ENCODE data around the gene PABPN1L. TPM values are rescaled to one million over a fixed set of nuclear protein-coding genes. Genes with fewer than 3 reads are reported as not detected.

The PABPN1L gene
- total RNA-seq, 1 experiment from 2014 or later = not detected

DNA sequence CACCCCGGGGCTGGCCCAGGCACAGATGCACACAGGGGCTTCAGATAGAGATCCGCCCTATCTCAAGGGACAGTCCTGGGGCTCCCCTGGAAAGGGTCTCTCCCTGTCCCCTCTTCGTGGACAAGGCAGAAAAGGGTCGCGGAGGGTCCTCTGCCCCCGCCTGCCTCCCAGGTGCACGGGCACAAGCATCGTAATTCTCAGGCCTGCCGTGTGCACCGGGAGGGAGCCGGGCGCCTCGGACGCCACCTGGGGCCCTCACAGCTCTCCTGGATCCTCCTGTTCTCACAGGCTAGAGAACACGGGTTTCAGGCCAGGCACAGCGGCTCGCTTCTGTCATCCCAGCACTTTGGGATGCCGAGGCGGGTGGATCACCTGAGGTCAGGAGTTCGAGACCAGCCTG is 11.9 kb upstream of the PABPN1L start:
- Mint-ChIP-seq H3K27me3 (ENCODE audit: low read depth) (no peaks in the 10 kb centered on the region), H3K4me3 (no peak overlapping the region)

More for the DNA sequence above, 11.9 kb upstream of the PABPN1L start:
- H2AK5ac ChIP-seq (ENCODE audit: insufficient read length, low read length) = no peak overlapping the region
- Mint-ChIP-seq H3K27ac (no peak overlapping the region), H3K4me1 (peaks cover 0 to 11% of the 10 kb centered on the region in 2 experiments; a peak in 1 of 4 replicates), H3K9me3 (no peaks in the 10 kb centered on the region), H3K36me3 (ENCODE audit: insufficient read depth in 1 of 3, low read depth in 3 of 3) (no peaks in the 10 kb centered on the region)
- H3K79me2 ChIP-seq (ENCODE audit: insufficient read depth, low read length) = no peaks in the 10 kb centered on the region
- H2AFZ ChIP-seq (ENCODE audit: low read length) = no peak overlapping the region
- H2BK12ac ChIP-seq (ENCODE audit: insufficient read length, low read depth, low read length) = no peak overlapping the region
- no peaks in the 10 kb centered on the region for H3K4me1 ChIP-seq (ENCODE audit: insufficient read depth, low read length)
- H3K4me2 ChIP-seq (ENCODE audit: insufficient read depth, insufficient read length, low read length) = no peak overlapping the region
- no peak for DNase-seq
- H3K4ac ChIP-seq (ENCODE audit: low read depth, low read length) = no peak overlapping the region
- no peak overlapping the region for H4K5ac ChIP-seq (ENCODE audit: insufficient read length, low read depth, low read length)
- H3K27ac ChIP-seq (ENCODE audit: insufficient read length, low read depth, low read length) = no peak overlapping the region
- H2BK15ac ChIP-seq (ENCODE audit: low read depth, low read length) = no peak overlapping the region
- H4K20me1 ChIP-seq (ENCODE audit: control insufficient read depth, insufficient read depth, insufficient read length) = no peaks in the 10 kb centered on the region
- no peak overlapping the region for H3K18ac ChIP-seq (ENCODE audit: insufficient read length, low read depth, low read length)
- H2BK5ac ChIP-seq (ENCODE audit: insufficient read length, low read length) = no peak overlapping the region
- H3K27me3 ChIP-seq (ENCODE audit: insufficient read depth, low read length) = no peaks in the 10 kb centered on the region
- no peak overlapping the region for H3K23ac ChIP-seq (ENCODE audit: insufficient read length, low read depth, low read length)
- H3K14ac ChIP-seq (ENCODE audit: insufficient read depth, low read length) = no peak overlapping the region
- no peak overlapping the region for H3T11ph ChIP-seq (ENCODE audit: low read length)
- no peak overlapping the region for H4K8ac ChIP-seq (replicated peaks; ENCODE audit: insufficient read length, low read depth, low read length)
- no peak overlapping the region for H3K56ac ChIP-seq (ENCODE audit: insufficient read length, low read depth, low read length)
- H3K79me1 ChIP-seq (ENCODE audit: insufficient read depth, low read depth, low read length, poor library complexity, severe bottlenecking) = no peaks in the 10 kb centered on the region
- WGBS (ENCODE audit: extremely low coverage, insufficient read length, low lambda C conversion rate) = no CpG with 5 or more reads among the region's 20 CpGs
- H4K91ac ChIP-seq (ENCODE audit: insufficient read length, low read depth, low read length) = no peak overlapping the region
- no peaks in the 10 kb centered on the region for H3K23me2 ChIP-seq (ENCODE audit: insufficient read length, low read depth, low read length, poor library complexity, severe bottlenecking)
- no peak for TF ChIP-seq CTCF (conservative IDR thresholded peaks at IDR 0.05)
- H3K9me3 ChIP-seq (ENCODE audit: control insufficient read depth, low read depth, low read length) = no peaks in the 10 kb centered on the region
- H2BK120ac ChIP-seq (ENCODE audit: low read depth, low read length, poor library complexity, severe bottlenecking) = no peak overlapping the region
- H2BK20ac ChIP-seq (ENCODE audit: low read depth, low read length, poor library complexity, severe bottlenecking) = no peak overlapping the region
- no peak overlapping the region for H3K9ac ChIP-seq (ENCODE audit: extremely low read depth, insufficient read length, low read length)
